ENCODE data around the gene ESPNL. TPM values are rescaled to one million over a fixed set of nuclear protein-coding genes. Genes with fewer than 3 reads are reported as not detected.

Gene ESPNL
- total and polyA plus RNA-seq, 2 of the 4 experiments (the other 2 are of a cell fraction) = 2.0 TPM

- no peak overlapping the region for H3K4ac ChIP-seq (ENCODE audit: low read depth, low read length)
- H3K14ac ChIP-seq (replicated peaks; ENCODE audit: low read depth, low read length) = no peak overlapping the region
- no peak overlapping the region for H3K56ac ChIP-seq (ENCODE audit: extremely low read depth, insufficient read depth, low read length)
- no peak overlapping the region for H2BK15ac ChIP-seq (ENCODE audit: low read depth, low read length)
- H3K4me3 ChIP-seq (ENCODE audit: insufficient read depth, low read depth, low read length) = no peak overlapping the region
- H3K79me1 ChIP-seq (ENCODE audit: low read depth in 1 of 2, low read length in 2 of 2) = no peaks in the 10 kb centered on the region
- ChIA-PET CTCF (no interaction called here), POLR2A (ENCODE audit: unreplicated experiment) (no interaction called here)
- no peak overlapping the region for H3K9ac ChIP-seq (ENCODE audit: low read depth, low read length)
- no peak overlapping the region for H3K27ac ChIP-seq (ENCODE audit: insufficient read depth, low read length)
- H3K18ac ChIP-seq (ENCODE audit: low read depth, low read length) = no peak overlapping the region
- H3K27me3 ChIP-seq (ENCODE audit: control insufficient read depth, insufficient read depth, low read length) = no peaks in the 10 kb centered on the region
- no peak overlapping the region for H2BK5ac ChIP-seq (ENCODE audit: low read depth, low read length, poor library complexity, severe bottlenecking)
- no peak overlapping the region for H2BK120ac ChIP-seq (ENCODE audit: low read depth, low read length)
- no peaks in the 10 kb centered on the region for H3K9me3 ChIP-seq (ENCODE audit: control insufficient read depth, insufficient read depth, low read length)
- dilution Hi-C loops (cut with HindIII; ENCODE audit: low sequenced_read_pairs, unreplicated experiment) = no loop called here
- no peak overlapping the region for H4K91ac ChIP-seq (ENCODE audit: insufficient read depth, low read depth, low read length)
- H4K20me1 ChIP-seq (ENCODE audit: insufficient read depth, low read length) = no peaks in the 10 kb centered on the region
- no TSS peak for BruUV-seq (replicated peaks)
- H4K5ac ChIP-seq (ENCODE audit: low read depth, low read length) = no peak overlapping the region
- no peak overlapping the region for H2AK9ac ChIP-seq (replicated peaks; ENCODE audit: low read depth, low read length, poor library complexity)
- in situ Hi-C loops (cut with MboI; ENCODE audit: low sequenced_read_pairs) = no loop called here
- H3K36me3 ChIP-seq (ENCODE audit: control insufficient read depth, insufficient read depth, low read length) = no peaks in the 10 kb centered on the region
- DNase-seq = no peak
- no peak overlapping the region for H2AFZ ChIP-seq (replicated peaks; ENCODE audit: low read length, poor library complexity)
- TF ChIP-seq USF2 (IDR thresholded peaks at IDR 0.05; ENCODE audit: low read depth, low read length) = no peak
- no peak for TF ChIP-seq MAZ (IDR thresholded peaks at IDR 0.05; ENCODE audit: borderline replicate concordance, low read depth, low read length)
- no peak for TF ChIP-seq NFE2L2 (IDR thresholded peaks at IDR 0.05; ENCODE audit: low read depth, low read length)
- no peak for TF ChIP-seq CEBPB (IDR thresholded peaks at IDR 0.05; ENCODE audit: low read depth, low read length)
- TF ChIP-seq SMC3 (IDR thresholded peaks at IDR 0.05; ENCODE audit: low read depth, low read length) = no peak
- TF ChIP-seq RFX5 (IDR thresholded peaks at IDR 0.05; ENCODE audit: low read depth, low read length) = no peak
- no peak for TF ChIP-seq MAFK (IDR thresholded peaks at IDR 0.05; ENCODE audit: low read depth, low read length)
- TF ChIP-seq RAD21 (IDR thresholded peaks at IDR 0.05; ENCODE audit: low read length) = no peak
- TF ChIP-seq CTCF (conservative IDR thresholded peaks at IDR 0.05; ENCODE audit: low read depth, low read length) = 0 out of 2 replicates have a peak, but pooled peaks have one; percentile 29
- no peak overlapping the region for H4K8ac ChIP-seq (ENCODE audit: low read depth in 2 of 2, low read length in 2 of 2)
- intact Hi-C loops (cut with micrococcal nuclease) = no loop called here
- H2BK20ac ChIP-seq (ENCODE audit: low read depth, low read length) = no peak overlapping the region
- H2AK5ac ChIP-seq (ENCODE audit: low read depth, low read length) = no peak overlapping the region
- no peak overlapping the region for H3K4me2 ChIP-seq (ENCODE audit: low read depth, low read length)
- ATAC-seq (ENCODE audit: low read depth) = no peak
- H3K4me1 ChIP-seq (ENCODE audit: control insufficient read depth, insufficient read depth, low read length) = peaks cover 23% of the 10 kb centered on the region
- WGBS, 2 experiments (ENCODE audit: extremely low coverage in 2 of 2, insufficient read length in 1 of 2) = 83% methylated on average over 22 of the region's 56 CpGs; no CpG with 5 or more reads in 1 of the 2 experiments
- H3K23ac ChIP-seq (ENCODE audit: low read depth, low read length) = no peak overlapping the region
- 0 out of 2 replicates have a peak, but pooled peaks cover 15% of the 10 kb centered on the region for H3K9me1 ChIP-seq (ENCODE audit: insufficient read depth, low read length)
Measured at GRCh38 chr2:238139196-238140039, 39.3 kb downstream of the ESPNL start.

Measured in IMR-90 (cell line).